Muscle of back (tissue), 11 donors: ENCODE data around the gene SHISA6. TPM values are rescaled to one million over a fixed set of nuclear protein-coding genes. Genes with fewer than 3 reads are reported as not detected.

ENCODE experiments used
- DNase-seq, 3 donors: peaks; one replicate each; pipeline versions ENCODE4 v3.0.0 to v3.0.0-alpha.2; 2013
- polyA plus RNA-seq, 10 donors: library from polyadenylated mRNA; unstranded; fragments of 120-200 nt; gene quantifications; one replicate each; pipeline ENCODE4 v1.2.1, GENCODE V29; 2013; ENCODE audit not compliant: insufficient read length in 10 of 10

Gene SHISA6
- polyA plus RNA-seq, 10 donors = 8.0 to 16.8 (median 11.8) TPM

DNA sequence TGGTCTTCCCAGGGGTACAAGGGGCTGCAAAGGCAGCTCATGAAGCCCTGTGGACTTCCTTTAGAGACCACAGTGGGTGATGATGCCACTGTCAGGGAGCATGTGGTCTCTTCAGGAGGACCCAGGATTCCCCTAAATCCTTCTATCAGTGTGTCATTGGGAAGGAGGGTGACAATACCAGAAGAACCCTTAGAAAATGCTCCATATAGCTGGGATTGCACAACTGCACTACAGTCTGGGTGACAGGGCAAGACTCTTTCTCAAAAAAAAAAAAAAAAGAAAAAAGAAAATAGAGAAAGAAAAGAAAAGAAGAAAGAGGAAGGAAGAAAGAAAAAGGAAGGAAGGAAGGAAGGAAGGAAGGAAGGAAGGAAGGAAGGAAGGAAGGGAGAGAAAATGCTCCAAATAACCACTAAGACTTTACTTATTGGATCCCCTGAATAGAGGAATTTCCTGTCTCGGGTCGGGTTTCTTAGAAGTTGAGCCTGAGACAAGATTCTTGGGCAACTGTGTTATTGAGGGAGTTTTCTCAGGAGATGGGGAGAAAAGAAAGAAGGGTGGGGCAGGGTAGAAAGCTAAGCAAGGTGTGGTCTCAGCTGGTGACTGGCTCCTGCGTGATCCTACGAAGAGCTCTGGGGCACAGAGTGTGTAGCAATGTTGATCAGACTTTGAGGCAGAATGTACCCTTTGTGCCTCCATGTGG lies 274.1 kb downstream of the SHISA6 start:
- no peak for DNase-seq

DNA sequence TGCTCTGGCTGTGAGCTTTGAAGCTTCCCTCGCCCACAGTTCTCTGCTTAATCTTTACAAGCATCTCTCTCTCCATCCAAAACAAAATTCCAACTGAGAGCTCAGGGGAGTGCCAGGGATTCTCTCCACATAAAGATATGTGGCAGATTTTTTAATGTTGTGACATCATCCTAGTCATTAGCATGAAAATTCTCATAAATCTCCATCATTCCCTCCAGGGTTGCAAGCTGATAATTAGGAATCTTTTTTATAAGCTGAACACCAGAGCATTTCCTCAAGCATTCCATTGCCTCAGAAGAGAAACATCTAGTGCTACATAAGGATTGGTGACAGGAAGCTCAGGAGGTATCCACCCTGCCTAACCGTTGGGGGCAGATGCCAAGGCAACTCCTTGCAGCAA lies 274.9 kb downstream of the SHISA6 start:
- no peak for DNase-seq

DNA sequence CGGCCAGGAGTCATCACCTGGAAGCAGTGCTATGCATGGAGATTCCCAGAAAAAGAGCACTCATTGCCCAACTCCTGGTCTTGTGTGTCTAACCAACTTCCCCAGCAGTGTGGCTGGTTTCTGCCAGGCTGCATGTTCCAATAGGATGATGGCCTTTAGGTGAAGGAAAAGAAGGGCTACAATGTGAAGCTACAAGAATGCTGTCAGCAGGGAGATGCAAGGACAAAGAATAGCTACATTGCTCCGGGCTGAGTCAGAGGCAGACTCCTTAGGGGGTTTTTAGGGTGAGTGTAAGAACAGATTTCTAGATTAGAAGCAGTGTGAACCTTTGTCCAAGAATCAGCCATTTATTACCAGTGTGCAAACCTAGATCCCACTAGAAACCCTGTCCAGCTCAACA lies 294.2 kb downstream of the SHISA6 start:
- no peak for DNase-seq

DNA sequence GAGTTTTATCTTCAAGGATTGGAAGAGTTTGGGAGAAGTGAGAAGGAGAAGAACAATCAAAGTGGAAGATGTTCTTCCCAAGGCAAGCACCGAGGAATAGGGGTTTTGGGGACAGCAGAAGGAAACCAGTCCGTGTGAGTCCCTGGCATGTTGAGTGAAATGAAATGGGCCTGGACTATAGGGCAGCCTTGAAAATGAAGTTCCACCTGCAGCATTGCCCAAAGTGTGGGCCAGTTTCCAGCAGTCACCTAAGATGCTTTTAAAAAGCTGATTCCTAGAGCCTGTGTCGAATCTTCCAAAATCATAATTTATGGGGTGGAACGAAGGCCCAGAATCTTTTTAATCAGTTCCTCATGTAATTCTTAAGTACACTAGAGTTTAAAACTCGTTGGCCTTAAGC lies 297.4 kb downstream of the SHISA6 start:
- no peak for DNase-seq

DNA sequence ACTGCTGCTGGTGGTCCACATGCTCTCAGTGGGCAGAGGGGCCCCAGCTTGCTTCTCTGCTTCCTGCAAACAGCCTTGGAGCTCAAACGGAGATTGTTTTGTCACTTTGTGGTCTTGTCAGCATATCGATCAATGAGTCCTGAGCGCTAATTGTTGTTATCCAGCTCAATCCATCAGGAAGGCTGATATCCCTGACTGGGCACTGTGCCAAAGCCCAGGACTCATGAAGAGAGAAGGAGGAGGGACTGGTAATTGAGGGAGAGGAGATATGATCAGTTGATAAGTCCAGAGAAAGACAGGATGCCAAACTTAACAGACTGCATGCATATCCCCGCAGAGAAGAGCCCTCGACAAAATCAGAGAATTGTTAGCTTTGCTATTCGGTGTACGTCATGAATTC lies 298.6 kb downstream of the SHISA6 start:
- no peak for DNase-seq

DNA sequence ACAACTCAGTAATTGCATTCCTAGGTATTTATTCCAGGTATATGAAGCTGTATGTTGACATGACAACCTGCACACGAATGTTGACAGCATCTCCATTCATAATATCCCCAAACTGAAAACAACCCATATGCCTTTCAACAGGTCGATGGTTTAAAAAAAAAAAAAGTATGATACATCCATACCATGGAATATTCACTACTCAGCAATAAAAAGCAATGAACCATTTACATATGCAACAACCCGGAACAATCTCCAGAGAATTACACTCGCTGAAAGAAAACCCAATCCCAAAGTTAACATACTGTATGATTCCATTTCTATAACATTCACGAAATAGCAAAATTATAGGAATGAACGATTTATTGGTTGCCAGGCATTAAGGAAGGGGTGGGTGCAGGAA lies 304.0 kb downstream of the SHISA6 start:
- DNase-seq = no peak

DNA sequence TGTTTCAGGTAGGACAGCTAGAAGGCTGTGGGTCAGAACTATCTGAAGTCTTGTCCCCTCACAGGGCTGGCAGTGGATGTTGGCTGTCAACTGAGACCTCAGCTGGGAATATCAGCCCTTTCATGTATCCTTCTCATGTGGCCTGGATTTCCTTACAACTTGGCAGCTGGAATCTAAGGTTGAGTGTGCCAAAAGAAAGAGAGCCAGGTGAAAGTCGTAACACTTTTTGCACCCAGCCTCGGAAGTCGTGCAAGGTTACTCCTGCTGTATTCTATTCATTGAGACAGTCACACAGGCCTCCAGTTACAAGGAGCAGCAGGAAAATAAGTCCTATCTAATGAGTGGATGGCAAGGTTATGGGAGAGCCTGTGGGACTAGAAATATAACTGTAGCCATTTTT lies 304.7 kb downstream of the SHISA6 start:
- no peak for DNase-seq

DNA sequence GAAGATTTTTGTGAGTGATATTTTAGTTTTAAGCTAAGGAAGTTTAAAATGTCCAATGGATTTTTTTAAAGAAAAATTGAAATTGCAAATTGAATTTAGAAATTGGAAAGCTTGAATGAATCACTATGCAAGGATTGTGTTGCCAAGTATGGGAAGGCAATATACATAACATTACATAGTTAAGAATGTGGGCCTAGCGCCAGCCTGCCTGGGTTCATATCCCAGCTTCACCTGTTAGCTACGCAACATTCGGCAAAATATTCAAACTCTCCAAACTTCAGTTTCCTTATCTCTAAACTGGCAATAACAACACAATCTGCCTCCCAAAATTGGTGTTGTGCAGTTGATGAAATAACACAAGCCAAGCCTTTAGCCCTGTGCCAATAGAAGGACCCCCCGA lies 306.8 kb downstream of the SHISA6 start:
- DNase-seq = no peak

DNA sequence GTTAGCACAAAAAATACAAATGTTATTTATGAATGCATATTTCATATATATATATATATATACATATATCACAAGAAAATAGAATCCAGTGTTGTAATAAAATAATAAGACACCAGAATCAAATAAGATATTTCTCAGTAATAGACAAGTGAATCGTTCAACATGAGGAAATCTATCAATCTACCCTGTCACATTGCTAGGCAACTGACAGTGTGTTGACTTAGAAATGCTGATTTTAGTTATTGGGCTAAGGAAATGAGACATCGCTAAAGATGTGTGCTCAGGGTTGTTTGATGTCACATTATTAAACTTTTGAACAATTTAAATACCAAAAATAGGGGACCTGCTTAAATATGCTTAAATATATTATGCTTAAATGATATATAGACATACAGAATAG lies 307.4 kb downstream of the SHISA6 start:
- no peak for DNase-seq

DNA sequence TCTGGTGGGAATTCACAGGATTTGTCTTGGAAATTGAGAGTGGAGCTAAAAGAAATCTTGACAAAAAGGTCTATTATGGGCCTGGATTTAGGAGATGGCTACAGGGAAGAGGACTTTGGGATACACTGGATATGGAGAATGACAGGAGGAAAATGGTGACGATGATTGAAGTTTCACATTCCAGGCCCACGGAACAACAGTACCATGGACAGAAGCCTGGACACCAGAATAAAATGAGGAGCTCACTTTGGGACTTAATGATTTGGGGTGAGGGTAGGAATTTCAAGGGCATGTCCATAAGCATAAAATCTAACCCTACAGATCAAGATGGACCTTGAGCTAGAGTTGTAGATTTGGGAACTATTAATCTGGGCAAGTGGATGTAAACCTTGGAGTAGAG lies 309.4 kb downstream of the SHISA6 start:
- no peak for DNase-seq

DNA sequence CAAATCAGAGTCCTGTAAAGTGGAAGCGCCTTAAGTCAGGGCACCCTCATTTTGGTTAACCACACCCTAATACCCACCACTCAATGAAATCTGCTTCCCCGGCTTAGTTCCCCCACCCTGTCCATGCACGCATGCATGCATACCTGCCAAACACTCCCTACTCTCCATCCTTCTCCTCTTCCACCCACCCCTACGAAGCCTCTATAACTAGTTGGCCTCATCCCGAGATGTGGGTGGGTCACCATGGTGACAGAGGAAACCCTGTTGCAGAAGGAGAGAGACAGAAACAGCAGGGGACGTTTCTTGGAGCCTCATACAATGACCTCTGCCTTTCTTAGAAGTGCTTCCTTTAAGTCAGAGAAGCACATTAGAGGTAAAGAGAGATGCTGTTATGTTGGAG lies 310.4 kb downstream of the SHISA6 start:
- DNase-seq = no peak

DNA sequence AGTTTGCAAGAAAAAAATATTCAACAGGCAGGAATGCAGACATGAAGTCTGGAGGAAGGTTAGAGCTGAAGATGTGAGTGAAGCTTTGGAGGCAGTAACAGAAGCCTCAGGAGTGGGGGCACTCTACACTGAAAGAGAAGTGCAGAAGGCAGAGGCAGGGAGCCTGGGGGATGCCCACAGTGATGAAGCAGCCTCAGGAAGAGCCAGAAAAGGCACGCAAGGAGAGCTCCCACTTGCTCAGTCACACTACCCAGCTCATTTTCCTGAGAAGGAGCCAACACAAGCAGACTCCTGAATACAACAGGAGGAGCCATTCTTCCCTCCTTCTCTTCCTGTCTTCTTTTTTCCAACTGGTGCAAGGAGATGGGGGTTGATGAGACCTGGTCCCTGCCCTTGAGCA lies 312.1 kb downstream of the SHISA6 start:
- no peak for DNase-seq

DNA sequence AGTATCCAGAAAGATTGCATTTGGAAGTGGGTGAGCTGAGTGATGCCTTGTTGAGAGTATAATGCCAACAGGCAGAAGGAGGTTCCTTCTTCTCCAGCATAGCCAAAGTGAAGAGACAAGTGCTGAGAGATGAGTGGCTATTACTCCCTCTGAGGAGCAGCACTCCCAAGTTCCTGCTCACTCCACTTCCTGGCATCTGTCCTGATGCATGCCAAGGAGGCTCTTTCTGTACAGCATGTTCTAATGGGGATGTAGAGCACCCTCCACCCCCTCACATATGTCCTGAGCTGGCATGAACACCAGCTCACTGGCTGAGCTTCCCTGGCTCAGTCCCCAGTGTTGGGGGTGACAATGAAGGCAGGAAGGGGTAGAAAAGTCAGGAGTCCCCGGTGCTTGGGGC lies 313.0 kb downstream of the SHISA6 start:
- DNase-seq = no peak

DNA sequence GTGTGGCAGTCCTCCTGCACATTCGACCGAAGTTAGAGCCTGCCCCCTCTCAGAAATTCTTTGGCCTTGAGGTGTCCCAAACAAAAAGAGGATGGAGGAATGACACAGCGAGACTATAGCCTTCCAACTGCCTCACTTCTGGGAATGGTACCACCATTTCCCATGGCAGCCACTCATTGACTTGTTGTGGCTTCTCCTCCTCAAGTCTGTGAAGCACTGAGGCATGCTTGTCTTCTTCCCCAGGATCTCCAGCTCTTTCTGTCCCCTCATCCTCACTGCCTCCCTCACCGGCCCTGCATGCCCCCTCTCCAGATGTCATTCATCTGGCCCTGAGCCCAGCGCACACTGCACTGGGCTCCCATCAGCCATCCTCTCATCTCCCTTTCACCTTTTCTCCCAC lies 313.5 kb downstream of the SHISA6 start:
- no peak for DNase-seq

DNA sequence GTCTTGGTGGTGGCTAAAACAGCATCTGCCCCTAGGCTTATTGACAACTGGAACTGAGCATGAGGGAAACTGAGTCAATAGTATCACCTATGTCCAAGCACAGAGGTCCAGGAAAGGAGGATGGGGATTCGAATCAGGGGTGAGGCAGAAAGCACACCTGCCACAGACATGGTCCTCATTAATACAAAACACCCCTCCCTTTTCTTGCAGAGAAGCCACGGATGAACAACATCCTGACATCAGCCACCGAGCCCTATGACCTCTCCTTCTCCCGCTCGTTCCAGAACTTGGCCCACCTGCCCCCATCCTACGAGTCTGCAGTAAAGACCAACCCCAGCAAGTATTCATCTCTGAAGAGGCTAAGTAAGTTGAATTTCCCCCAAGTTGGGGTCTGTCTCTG lies 314.5 kb downstream of the SHISA6 start:
- no peak for DNase-seq

DNA sequence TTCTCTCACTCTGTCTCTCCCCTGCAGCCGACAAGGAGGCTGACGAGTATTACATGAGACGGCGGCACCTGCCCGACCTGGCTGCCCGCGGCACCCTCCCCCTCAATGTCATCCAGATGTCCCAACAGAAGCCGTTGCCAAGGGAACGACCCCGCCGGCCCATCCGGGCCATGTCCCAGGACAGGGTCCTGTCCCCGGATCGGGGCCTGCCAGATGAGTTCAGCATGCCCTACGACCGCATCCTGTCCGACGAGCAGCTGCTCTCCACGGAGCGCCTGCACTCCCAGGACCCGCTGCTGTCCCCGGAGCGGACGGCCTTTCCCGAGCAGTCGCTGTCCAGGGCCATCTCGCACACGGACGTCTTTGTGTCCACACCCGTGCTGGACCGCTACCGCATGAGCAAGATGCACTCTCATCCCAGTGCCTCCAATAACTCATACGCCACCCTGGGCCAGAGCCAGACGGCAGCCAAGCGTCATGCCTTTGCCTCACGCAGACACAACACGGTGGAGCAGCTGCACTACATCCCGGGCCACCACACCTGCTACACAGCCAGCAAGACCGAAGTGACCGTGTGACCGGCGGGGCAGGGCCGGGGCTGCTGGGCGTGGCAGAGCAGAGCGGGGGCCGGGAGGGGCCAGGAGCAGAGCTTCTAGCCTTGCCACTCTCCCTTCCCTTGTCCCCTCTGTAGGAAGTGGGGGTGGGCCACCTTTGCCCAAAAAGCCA lies 316.9 kb downstream of the SHISA6 start:
- peak in 2 of 3 donors; percentile 16 to 20 for DNase-seq

DNA sequence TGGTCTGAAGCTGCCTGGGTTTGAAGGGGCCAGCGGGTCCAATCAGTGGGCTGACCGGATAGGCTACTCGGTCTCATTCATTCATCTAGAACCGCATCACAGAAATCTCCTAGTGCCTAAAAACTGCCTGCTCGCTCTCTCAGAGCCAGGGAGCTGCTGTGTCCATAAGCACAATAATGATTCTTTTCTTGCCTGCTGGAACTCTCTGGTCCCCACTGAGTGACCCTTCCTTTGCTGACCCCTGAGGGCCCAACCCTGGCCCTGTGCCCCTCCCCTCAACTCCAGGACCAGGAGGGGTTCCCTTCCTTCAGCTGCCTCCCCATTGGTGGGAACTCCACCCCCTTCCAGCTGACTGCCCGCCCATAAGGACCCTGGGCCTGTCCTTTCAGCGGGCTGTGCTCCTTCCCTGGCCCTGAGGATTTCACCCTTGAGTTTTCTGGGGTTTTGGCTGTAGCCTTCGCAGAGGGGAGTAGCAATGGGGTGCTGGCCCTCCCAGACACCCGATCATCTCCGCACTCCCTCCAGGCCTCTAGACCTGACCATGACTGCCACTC lies 317.7 kb downstream of the SHISA6 start:
- DNase-seq = no peak

DNA sequence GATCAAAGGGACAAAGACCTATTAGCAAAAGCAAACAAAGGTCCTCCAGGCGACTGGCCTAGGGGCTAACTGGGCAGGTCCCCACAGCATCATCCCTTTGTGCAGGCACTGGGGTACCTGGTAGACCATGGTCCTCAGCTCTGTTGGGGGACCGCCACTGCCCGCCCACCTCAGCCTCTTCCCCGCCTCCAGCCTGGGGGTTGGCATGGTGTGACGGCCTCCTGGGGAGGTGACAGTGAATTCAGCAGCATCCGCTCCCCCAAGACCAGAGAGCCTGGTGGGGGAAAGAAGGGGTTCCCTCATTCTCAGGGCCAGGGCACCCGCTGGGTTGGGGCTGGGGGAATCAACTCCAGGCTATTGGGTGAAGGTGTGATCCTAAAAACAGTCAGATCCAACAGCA lies 318.6 kb downstream of the SHISA6 start:
- no peak for DNase-seq

DNA sequence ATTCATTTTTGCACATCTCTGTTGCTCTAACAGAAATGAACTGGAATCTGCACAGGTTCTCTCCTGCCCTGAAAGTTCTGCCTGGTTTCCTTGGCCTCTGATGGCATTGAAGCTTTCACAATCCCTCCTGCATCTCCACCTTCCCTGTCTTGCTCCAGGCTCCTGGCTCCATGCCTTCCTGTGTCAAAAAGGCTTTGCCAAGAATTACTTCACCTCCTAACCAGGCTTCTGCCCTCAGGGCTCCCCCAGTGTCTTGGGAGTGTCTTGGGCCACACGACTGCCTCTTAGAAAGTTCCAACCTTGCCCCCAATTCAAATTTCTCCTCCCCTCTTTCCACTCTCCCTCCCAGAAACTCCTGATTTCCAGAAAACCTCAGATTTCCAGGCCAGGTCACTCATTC lies 320.3 kb downstream of the SHISA6 start:
- DNase-seq = no peak

DNA sequence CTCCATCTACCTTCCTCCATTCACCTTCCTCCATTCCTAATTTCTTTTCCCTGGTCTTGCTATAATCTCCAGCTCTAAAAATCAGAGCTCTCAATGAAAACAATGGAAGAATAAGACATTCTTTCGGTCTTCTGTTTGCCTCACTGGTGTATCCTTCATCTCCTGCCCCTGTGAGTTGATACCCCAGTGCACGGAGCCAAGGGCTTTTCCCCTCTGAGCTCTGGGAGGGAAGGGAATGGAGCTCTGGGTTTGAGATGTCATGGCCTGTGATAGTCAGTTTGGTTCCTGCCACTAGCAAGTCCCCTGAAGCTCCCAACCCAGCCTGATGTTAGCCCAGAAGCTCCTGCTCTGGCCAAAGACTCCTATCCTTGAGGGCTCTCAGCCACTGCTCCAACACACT lies 320.7 kb downstream of the SHISA6 start:
- DNase-seq = no peak

DNA sequence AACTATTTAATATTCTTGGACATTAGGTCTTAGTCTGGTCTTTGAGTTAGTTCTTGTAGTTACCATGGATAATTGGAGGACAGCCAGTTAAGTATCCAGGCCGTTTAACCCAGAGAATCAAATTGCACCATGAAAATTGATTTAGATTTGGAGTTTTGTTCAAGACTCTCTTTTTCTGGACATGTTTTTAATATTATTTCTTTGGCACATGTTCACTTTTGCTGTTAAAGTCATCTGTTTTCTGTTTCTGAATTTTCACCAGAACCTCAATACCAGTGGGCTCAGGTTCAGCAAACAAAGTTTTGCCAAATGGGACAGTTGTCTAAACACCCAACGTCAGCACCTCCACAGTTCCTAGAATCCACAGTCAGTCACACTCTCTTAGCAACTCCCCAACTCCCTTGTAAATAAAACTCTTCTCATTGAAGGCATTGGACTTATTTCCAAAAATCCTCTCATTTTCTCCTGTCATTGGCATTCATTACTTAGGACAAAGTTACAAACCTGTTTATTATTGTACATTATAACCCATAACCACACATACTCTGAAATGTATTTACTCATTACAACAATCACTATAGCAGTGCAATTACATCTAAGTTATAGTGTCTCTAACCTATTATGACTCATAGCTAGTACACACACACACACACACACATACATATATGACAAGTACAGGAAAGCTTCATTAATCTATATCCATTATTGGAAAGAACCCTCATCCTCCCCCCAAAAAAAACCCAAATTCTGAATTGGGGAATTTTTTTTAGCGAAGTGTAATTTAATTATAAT lies 323.8 kb downstream of the SHISA6 start:
- peak; percentile 78 to 96 (median 92) for DNase-seq

DNA sequence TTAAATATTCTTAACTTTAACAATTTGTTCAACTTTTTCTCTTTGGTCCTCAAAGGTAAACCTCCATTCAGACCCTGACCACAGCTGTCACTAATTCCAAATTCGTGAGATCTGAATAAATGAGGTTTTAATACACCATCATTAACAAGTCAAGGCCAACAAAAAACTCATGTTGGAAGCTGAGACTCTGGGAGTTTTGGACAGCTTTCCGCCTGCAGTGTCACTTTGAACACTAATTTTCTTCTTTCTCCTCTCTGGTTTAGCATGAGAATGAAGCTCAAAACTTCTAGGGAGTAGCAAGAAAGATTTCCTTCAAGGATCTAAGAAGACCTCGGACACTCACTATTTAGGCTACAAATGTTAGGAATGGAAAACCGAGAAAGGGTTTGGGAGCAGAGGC lies 324.6 kb downstream of the SHISA6 start:
- DNase-seq = peak in 2 of 3 donors; percentile 27 to 45

DNA sequence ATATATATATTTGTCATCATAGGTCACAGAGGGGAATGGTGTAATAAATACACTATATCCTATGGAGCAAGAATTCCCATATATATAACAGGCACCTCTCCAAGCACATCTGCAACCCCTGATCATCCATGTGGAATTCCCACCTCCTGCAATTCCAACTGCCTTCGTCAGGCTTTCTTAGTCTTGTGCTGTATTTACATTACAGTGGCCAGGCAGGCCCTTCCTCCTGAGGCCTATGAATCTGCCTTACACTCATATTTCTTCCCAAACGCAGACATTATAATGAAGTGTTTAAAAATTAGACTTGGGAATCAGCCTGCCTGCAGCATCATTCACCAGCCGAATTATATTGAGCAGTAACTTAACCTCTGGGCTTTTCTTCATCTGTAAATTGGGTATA lies 338.0 kb downstream of the SHISA6 start:
- peak in 2 of 3 donors; percentile 52 to 87 for DNase-seq
